Erythroblast (primary cell): Measurements from ENCODE around the gene SPRTN.

ENCODE experiments used
- GATA1 ChIP-seq: IDR thresholded peaks from 2 replicates; pipeline ENCODE4 v1.6.1; 2011; ENCODE audit warnings: low read depth, mild to moderate bottlenecking, control low read depth, low read length, moderate library complexity
- POLR2A ChIP-seq: IDR thresholded peaks from 2 replicates; pipeline ENCODE4 v1.6.1; 2011; ENCODE audit warnings: mild to moderate bottlenecking, low read length

DNA sequence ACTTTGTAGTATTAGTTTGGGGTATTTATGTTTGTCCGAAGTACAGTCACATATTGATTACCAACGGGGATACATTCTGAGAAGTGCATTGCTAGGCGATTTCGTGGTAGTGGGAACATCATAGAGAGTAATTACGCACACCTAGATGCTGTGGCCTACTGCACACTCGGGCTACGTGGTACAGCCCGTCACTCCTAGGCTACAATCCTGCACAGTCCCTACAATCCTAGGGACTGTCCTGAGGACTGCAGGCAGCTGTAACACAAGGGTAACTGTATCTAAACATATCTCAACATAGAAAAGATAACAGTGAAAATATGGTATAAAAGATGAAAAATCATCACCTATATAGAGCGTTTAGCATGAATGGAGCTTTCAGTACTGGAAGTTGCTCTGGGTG is 19.0 kb upstream of the SPRTN start:
- TF ChIP-seq GATA1: no peak
- TF ChIP-seq POLR2A: no peak
